OCI-LY3 (cell line): ENCODE results near the gene PCARE.

ENCODE experiments used
- CTCF ChIP-seq: fragments of 200-600, 300-600 bp; sonication (generic); IDR thresholded peaks from 2 replicates; pipeline ENCODE4 v1.5.1; 2014; ENCODE audit warnings: antibody characterized with exemption, low read length, low read depth
- EZH2phosphoT487 ChIP-seq: fragments of 200-600 bp; shearing (Covaris generic); IDR thresholded peaks from 2 replicates; pipeline ENCODE4 v1.6.1; 2018; ENCODE audit warnings: antibody characterized with exemption, mixed run types, low read depth

- TF ChIP-seq CTCF (no peak), EZH2phosphoT487 (no peak)
These were observed 43.4 kb upstream of the PCARE start for GRCh38 chr2:29117636-29118303.
